ENCODE measurements around the gene XCL2.

XCL2 gene

GRCh38 chr1:168513656-168514404 is 30.0 kb downstream of the XCL2 start:
- H3K9ac ChIP-seq (ENCODE audit: insufficient read length): no peak overlapping the region

GRCh38 chr1:168512864-168513595 is 30.8 kb downstream of the XCL2 start:
- Histone ChIP-seq H3K36me3 (ENCODE audit: insufficient read depth, low read length) (no peaks in the 10 kb centered on the region), H3K27ac (no peak overlapping the region), H3K9ac (ENCODE audit: insufficient read length) (no peak overlapping the region), H3K9me3 (ENCODE audit: low read depth, low read length) (no peaks in the 10 kb centered on the region), H3K4me3 (no peak overlapping the region)
- DNase-seq (ENCODE audit: low read depth, low spot score): no peak
- TF ChIP-seq EZH2 (IDR thresholded peaks at IDR 0.05) (no peak), POLR2AphosphoS5 (IDR thresholded peaks at IDR 0.05; ENCODE audit: borderline replicate concordance, low read depth, low read length) (no peak), FOXP2 (optimal IDR thresholded peaks at IDR 0.05; ENCODE audit: control extremely low read depth, extremely low read length, insufficient read depth) (no peak)

More at GRCh38 chr1:168513656-168514404, 30.0 kb downstream of the XCL2 start:
- no peak for TF ChIP-seq FOXP2 (optimal IDR thresholded peaks at IDR 0.05; ENCODE audit: control extremely low read depth, extremely low read length, insufficient read depth)
- TF ChIP-seq POLR2AphosphoS5 (IDR thresholded peaks at IDR 0.05; ENCODE audit: borderline replicate concordance, low read depth, low read length): no peak
- TF ChIP-seq EZH2 (IDR thresholded peaks at IDR 0.05): no peak
- no peak for DNase-seq (ENCODE audit: low read depth, low spot score)
- no peak overlapping the region for H3K27ac ChIP-seq
- no peaks in the 10 kb centered on the region for H3K9me3 ChIP-seq (ENCODE audit: low read depth, low read length)
- H3K36me3 ChIP-seq (ENCODE audit: insufficient read depth, low read length): no peaks in the 10 kb centered on the region
- no peak overlapping the region for H3K4me3 ChIP-seq

GRCh38 chr1:168509875-168510791 is 33.7 kb downstream of the XCL2 start:
- no peaks in the 10 kb centered on the region for H3K9me3 ChIP-seq (ENCODE audit: low read depth, low read length)
- no peak for DNase-seq (ENCODE audit: low read depth, low spot score)
- H3K27ac ChIP-seq: no peak overlapping the region
- TF ChIP-seq POLR2AphosphoS5 (IDR thresholded peaks at IDR 0.05; ENCODE audit: borderline replicate concordance, low read depth, low read length) (no peak), EZH2 (IDR thresholded peaks at IDR 0.05) (no peak), FOXP2 (optimal IDR thresholded peaks at IDR 0.05; ENCODE audit: control extremely low read depth, extremely low read length, insufficient read depth) (no peak)
- no peaks in the 10 kb centered on the region for H3K36me3 ChIP-seq (ENCODE audit: insufficient read depth, low read length)
- no peak overlapping the region for H3K9ac ChIP-seq (ENCODE audit: insufficient read length)
- H3K4me3 ChIP-seq: no peak overlapping the region

GRCh38 chr1:168509210-168509609 is 34.6 kb downstream of the XCL2 start:
- no peak overlapping the region for H3K27ac ChIP-seq
- H3K36me3 ChIP-seq (ENCODE audit: insufficient read depth, low read length): no peaks in the 10 kb centered on the region
- H3K9ac ChIP-seq (ENCODE audit: insufficient read length): no peak overlapping the region
- H3K4me3 ChIP-seq: no peak overlapping the region
- DNase-seq (ENCODE audit: low read depth, low spot score): no peak
- TF ChIP-seq POLR2AphosphoS5 (IDR thresholded peaks at IDR 0.05; ENCODE audit: borderline replicate concordance, low read depth, low read length) (no peak), EZH2 (IDR thresholded peaks at IDR 0.05) (no peak), FOXP2 (optimal IDR thresholded peaks at IDR 0.05; ENCODE audit: control extremely low read depth, extremely low read length, insufficient read depth) (no peak)
- no peaks in the 10 kb centered on the region for H3K9me3 ChIP-seq (ENCODE audit: low read depth, low read length)

GRCh38 chr1:168507828-168508227 is 36.0 kb downstream of the XCL2 start:
- TF ChIP-seq EZH2 (IDR thresholded peaks at IDR 0.05): no peak
- TF ChIP-seq FOXP2 (optimal IDR thresholded peaks at IDR 0.05; ENCODE audit: control extremely low read depth, extremely low read length, insufficient read depth): no peak
- TF ChIP-seq POLR2AphosphoS5 (IDR thresholded peaks at IDR 0.05; ENCODE audit: borderline replicate concordance, low read depth, low read length): no peak
- DNase-seq (ENCODE audit: low read depth, low spot score): no peak
- no peaks in the 10 kb centered on the region for H3K36me3 ChIP-seq (ENCODE audit: insufficient read depth, low read length)
- no peak overlapping the region for H3K9ac ChIP-seq (ENCODE audit: insufficient read length)
- no peak overlapping the region for H3K4me3 ChIP-seq
- no peak overlapping the region for H3K27ac ChIP-seq
- no peaks in the 10 kb centered on the region for H3K9me3 ChIP-seq (ENCODE audit: low read depth, low read length)

DNA sequence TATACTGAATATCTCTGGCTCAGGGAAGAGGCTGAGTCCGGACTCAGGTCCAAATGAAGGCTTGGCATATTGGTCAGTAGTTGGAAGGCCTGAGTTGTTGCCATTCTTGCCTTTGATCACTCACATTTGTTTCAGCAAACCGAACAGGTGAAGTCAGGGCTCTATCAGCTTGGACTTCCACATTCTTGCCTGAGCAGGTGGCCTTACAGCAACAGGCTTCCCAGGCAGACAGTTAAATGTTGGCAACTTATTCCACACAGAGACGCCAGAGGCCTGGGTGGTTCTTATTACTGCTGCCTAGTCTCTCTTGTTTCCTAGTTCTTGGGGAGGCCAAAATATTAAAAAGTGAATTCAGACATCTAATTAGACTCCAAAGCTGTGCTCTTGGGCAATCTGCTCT is 36.6 kb downstream of the XCL2 start:
- TF ChIP-seq POLR2AphosphoS5 (IDR thresholded peaks at IDR 0.05; ENCODE audit: borderline replicate concordance, low read depth, low read length): no peak
- TF ChIP-seq EZH2 (IDR thresholded peaks at IDR 0.05): no peak
- no peak for TF ChIP-seq FOXP2 (optimal IDR thresholded peaks at IDR 0.05; ENCODE audit: control extremely low read depth, extremely low read length, insufficient read depth)

DNA sequence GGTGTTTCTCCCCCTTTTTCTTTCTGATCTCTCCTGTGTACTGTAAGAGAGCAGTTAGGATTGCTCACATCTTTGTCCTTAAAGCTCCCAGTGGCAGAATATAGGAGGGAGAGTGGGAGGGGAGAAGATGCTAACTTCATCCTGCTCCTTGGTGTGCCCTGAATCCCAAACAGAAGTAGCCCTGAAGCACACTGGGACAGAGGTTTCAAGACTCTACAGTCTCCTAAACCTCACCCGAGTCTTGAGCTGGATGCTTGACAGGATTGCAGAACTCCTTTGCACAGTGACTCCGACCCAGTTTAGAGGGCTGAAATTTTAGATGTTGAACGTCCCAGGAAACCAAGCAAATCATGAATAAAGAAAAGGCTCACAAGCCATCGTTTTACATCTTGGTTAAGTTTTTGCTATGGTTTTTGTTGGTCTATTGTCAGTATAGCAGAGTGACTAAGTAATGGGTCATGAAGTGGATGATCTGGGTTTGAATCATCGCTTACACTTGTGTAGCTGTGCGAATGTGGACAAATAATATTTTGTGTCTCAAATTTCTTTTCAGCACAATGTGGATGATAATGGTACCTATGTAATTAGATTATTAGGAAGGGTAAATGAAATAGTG is 37.5 kb downstream of the XCL2 start:
- Histone ChIP-seq H3K36me3 (ENCODE audit: insufficient read depth, low read length) (no peaks in the 10 kb centered on the region), H3K4me3 (no peak overlapping the region), H3K27ac (no peak overlapping the region), H3K9ac (ENCODE audit: insufficient read length) (no peak overlapping the region), H3K9me3 (ENCODE audit: low read depth, low read length) (no peaks in the 10 kb centered on the region)
- DNase-seq (ENCODE audit: low read depth, low spot score): no peak
- TF ChIP-seq POLR2AphosphoS5 (IDR thresholded peaks at IDR 0.05; ENCODE audit: borderline replicate concordance, low read depth, low read length): no peak
- TF ChIP-seq FOXP2 (optimal IDR thresholded peaks at IDR 0.05; ENCODE audit: control extremely low read depth, extremely low read length, insufficient read depth): no peak

More for the DNA sequence above, 36.6 kb downstream of the XCL2 start:
- H3K27ac ChIP-seq: no peak overlapping the region
- DNase-seq (ENCODE audit: low read depth, low spot score): no peak
- H3K9ac ChIP-seq (ENCODE audit: insufficient read length): no peak overlapping the region
- no peak overlapping the region for H3K4me3 ChIP-seq
- H3K36me3 ChIP-seq (ENCODE audit: insufficient read depth, low read length): no peaks in the 10 kb centered on the region
- no peaks in the 10 kb centered on the region for H3K9me3 ChIP-seq (ENCODE audit: low read depth, low read length)
